GM21619 (cell line): ENCODE measurements around the gene ZNF563.

Experiments
- ATAC-seq: cut with Tn5 transposase; IDR thresholded peaks from one replicate; pipeline ENCODE4 v1.9.1; 2021; ENCODE audit not compliant: unreplicated experiment

Gene ZNF563

DNA sequence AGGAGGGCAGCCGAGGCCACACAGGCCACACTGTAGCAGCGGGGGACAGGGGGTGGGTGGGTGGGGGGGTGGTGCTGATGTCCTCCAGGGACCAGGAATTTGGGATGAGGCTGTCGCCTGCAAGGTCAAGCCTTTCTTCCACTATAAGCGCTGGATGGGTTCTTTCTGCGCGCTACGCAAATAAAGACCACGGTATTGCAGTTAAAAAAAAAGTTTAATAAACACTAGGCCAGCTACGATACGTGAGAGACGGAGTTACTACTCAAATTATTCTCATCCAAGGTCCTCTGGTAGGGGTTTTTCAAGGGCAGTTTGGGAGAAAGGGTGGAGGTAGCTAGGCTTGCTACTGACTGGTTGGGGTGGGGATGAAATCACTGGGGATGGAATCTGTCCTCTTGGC lies 38.2 kb downstream of the ZNF563 start:
- peak; percentile 1 for ATAC-seq

DNA sequence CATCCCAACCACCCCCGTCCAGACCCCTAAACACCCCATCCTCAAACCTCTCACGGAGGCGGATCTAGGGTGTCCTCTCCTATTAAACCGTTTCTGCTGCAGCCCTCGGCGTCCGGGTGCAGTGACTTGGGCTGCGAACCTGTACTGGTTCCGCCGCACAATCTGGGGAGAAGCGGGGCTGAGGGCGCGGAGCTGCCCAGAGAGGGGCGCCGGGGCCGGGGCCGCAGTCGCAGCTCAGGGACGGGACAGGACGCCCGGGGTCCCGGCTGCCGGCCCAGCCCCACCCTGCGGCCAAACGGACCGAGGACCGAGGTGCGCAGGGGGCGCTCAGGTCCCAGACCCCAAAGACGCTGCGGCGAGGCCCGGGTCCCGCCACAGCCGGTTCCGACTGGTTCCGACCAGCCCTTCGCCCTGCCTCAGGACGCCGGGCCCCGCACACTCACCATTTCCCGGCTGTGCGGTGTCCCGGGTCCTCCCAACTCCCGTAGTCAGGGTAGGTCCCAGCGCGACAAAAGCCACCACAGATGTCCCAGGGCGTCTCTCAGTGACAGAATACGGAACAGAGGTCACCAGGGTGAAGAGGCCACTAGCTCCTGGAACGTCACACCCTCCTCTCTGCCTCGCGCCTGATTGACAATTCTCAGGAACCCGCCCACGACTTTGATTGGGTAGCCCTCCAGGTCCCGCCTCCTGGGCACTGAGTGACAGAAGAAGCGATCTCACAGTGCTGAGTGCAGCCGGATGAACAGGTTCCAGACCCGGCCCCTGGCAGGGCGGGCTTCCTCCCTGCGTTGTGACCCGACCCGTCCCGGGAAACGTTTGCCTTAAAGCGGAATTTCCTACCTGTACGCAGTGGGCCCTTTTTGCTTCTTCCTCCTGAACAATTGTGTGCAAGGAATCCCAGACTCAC lies 38.9 kb downstream of the ZNF563 start, which contains the start of gene ZNF44:
ZNF44 (minus strand) TSS at position 635 of the 910 bp plus-strand sequence; CDS start at position 446, 189 bp downstream.
- peak; percentile 86 for ATAC-seq

DNA sequence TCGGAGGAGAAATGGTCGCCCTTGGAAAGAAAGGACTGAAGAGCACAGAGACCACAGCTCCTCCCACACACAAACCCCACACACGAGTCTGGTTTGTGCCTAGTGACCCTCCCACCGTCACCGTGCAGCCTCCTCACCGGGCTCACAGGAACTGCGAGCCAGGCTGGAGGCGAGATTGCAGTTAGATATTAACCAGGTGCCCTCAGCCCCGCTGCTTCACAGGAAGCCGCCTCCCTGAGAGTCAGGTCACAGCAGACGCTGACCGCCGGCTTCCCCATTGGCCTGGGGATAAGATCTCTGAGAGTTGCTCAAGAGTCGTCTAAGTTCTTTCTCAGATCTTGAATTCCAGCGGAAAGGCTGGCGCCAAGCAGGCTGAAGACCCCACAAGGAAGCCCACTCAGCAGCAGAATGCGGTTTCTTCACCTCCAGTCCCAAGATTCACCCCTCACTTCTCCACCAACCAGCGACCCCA lies 39.6 kb downstream of the ZNF563 start:
- peak; percentile 56 for ATAC-seq

DNA sequence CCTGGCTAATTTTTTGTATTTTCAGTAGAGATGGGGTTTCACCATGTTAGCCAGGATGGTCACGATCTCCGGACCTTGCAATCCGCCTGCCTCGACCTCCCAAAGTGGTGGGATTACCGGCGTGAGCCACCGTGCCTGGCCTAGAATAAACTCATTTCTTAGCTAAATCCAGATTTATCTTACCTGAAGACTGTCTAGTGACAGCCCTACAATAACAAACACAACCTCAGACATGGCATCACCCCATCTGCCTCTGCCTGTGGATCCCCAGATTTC lies 43.7 kb downstream of the ZNF563 start:
- no peak for ATAC-seq

DNA sequence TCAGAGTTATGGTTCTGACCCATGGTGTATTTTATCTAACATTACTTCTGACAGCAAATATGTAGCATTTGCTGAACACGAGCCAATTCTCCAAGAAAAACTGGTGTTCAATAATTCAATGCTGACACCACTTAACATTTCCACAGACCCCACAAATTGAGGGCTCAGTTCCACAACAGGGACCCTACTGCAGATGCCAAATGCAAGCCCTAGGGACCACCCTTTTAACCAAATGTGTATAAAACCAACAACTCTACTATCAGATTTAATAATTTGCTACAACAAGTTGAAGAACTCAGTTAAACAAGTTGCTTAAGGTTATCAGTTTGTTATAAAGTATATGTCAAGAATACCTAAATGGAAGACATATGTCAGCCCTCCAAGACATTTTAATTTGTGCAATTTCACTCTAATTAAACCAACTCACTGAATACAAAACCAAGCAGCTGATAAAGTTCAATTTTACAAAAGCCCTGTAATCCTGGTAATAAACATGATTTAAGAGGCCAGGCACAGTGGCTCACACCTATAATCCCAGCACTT lies 45.4 kb downstream of the ZNF563 start:
- no peak for ATAC-seq

DNA sequence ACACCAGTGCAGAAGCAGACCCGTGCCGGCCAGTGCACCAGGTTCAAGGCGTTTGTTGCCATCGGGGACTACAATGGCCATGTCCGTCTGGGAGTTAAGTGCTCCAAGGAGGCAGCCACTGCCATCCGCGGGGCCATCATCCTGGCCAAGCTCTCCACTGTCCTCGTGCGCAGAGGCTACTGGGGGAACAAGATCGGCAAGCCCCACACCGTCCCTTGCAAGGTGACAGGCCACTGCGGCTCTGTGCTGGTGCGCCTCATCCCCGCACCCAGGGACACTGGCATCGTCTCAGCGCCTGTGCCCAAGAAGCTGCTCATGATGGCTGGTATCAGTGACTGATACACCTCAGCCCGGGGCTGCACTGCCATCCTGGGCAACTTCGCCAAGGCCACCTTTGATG lies 48.8 kb downstream of the ZNF563 start:
- ATAC-seq: no peak

DNA sequence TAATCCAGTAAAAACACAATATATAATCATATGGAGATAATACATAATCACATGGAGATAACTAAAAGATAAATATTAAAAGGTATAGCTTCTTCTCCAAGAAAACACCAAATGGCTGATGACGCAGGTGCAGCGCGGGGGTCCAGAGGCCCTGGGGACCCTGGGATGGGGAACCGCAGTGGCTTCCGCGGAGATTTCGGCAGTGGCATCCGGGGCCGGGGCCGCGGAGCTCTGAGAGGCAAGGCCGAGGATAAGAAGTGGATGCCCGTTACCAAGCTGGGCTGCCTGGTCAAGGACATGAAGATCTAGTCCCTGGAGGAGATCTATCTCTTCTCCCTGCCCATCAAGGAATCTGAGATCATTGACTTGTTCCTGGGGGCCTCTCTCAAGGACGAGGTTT lies 49.2 kb downstream of the ZNF563 start:
- ATAC-seq: no peak

DNA sequence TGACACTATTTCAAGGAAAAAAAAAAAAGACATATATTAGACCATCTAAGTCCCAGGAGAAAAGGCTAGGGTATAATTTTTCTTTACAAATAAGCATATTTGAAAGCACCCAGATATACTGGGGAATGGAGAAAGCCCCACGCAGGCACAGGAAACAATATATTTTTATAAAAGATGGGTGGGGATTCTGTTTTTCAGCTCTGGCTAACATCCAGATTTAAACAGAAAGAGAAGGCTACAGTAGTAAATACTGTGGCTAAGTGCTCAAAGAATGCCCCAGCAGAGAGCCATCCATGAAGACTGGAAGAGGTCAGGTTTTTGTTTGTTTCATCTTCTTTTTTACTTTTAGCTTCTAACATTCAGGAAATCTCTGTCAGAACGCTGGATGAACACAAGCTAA lies 54.7 kb downstream of the ZNF563 start:
- ATAC-seq: no peak

DNA sequence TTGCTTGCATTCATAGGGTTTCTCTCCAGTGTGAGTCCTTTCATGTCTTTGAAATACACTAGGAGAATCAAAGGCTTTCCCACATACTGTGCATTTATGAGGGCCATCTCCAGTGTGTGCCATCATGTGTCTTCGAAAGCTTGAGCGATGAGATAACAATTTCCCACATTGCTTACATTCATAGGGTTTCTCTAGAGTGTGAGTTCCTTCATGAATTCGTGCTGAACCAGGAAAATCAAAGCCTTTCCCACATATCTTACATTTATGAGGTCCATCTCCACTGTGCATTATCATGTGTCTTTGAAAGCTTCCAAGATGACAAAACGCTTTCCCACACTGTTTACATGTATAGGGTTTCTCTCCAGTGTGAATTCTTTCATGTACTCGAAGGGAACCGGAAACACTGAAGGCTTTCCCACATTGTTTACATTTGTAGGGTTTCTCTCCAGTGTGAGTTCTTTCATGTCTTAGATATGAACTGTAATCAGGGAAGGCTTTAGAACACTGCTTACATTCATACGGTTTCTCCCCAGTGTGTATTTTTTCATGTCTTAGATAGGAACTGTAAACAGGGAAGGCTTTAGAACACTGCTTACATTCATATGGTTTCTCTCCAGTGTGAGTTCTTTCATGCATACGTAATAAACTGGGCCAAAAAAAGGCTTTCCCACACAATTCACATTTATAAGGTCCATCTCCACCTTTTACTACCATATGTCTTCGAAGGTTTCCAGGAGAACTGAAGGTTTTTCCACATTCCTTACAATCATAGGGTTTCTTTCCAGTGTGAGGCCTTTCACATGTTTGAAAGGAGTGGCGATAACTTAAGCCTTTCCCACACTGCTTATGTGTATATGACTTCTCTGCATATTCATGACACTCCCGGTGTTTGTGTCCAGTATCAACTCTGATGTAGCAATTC lies 60.2 kb downstream of the ZNF563 start:
- no peak for ATAC-seq

DNA sequence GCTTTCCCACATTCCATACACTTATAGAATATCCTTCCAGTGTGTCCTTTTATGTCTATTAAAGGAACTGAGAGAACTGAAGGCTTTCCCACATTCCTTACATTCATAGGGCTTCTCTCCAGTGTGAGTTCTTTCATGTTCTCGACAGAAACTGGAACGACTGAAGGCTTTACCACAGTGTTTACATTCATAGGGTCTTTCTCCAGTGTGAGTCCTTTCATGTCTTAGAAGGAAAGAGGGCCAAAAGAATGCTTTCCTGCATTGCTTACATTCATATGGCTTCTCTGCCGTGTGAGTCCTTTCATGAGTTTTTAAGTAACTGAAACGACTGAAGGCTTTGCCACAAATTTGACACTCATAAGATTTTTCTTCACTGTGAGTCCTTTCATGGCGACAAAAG lies 61.0 kb downstream of the ZNF563 start:
- ATAC-seq: no peak

DNA sequence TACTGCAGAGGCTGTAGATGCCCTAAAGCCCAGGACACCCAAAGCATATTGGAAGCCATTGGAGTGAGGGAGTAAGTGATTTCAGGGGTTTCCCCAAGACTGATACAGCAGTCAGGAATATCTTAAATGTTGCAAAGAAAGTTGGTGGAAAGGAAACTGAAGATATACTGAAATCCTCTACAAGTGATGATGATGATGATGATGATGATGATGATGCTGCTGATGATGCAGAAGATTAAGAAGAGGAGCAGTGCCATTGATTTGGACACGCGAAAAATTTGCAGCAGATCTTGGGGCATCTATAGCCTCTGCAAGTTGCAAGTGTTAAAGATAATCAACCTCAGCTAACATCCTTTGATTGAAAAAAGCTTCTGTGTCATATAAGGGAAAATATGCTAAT lies 62.6 kb downstream of the ZNF563 start:
- ATAC-seq: no peak
